ENCODE data around the gene THSD4. TPM values are rescaled to one million over a fixed set of nuclear protein-coding genes. Genes with fewer than 3 reads are reported as not detected.

The THSD4 gene
- total RNA-seq, 1 donor from 2014 or later: 73.5 TPM

- DNase-seq (ENCODE audit: low read depth): peak; percentile 58
- peak overlapping the region; percentile 25 for H3K4me3 ChIP-seq (ENCODE audit: low read depth, low read length)
- peak; percentile 48 for TF ChIP-seq CTCF (conservative IDR thresholded peaks at IDR 0.05; ENCODE audit: low read depth, low read length)
Observed at GRCh38 chr15:71411538-71412482, 296.5 kb downstream of the THSD4 start.

GRCh38 chr15:71413419-71413818, 298.1 kb downstream of the THSD4 start:
- no peak overlapping the region for H3K4me3 ChIP-seq (ENCODE audit: low read depth, low read length)
- TF ChIP-seq CTCF (conservative IDR thresholded peaks at IDR 0.05; ENCODE audit: low read depth, low read length): no peak
- DNase-seq (ENCODE audit: low read depth): no peak

GRCh38 chr15:71414853-71415252, 299.6 kb downstream of the THSD4 start:
- TF ChIP-seq CTCF (conservative IDR thresholded peaks at IDR 0.05; ENCODE audit: low read depth, low read length): no peak

GRCh38 chr15:71422530-71423259, 307.4 kb downstream of the THSD4 start:
- TF ChIP-seq CTCF (conservative IDR thresholded peaks at IDR 0.05; ENCODE audit: low read depth, low read length): no peak
- DNase-seq (ENCODE audit: low read depth): no peak
- H3K4me3 ChIP-seq (ENCODE audit: low read depth, low read length): no peak overlapping the region

More at GRCh38 chr15:71414853-71415252, 299.6 kb downstream of the THSD4 start:
- H3K4me3 ChIP-seq (ENCODE audit: low read depth, low read length): no peak overlapping the region
- no peak for DNase-seq (ENCODE audit: low read depth)

GRCh38 chr15:71424765-71425164, 309.5 kb downstream of the THSD4 start:
- H3K4me3 ChIP-seq (ENCODE audit: low read depth, low read length): no peak overlapping the region
- no peak for DNase-seq (ENCODE audit: low read depth)
- TF ChIP-seq CTCF (conservative IDR thresholded peaks at IDR 0.05; ENCODE audit: low read depth, low read length): no peak

- TF ChIP-seq CTCF (conservative IDR thresholded peaks at IDR 0.05; ENCODE audit: low read depth, low read length): no peak
- H3K4me3 ChIP-seq (ENCODE audit: low read depth, low read length): no peak overlapping the region
- DNase-seq (ENCODE audit: low read depth): no peak
Observed at GRCh38 chr15:71425388-71425787, 310.1 kb downstream of the THSD4 start.

Data from epithelial cell of proximal tubule (primary cell).